GM12878 (cell line): Measurements from ENCODE around the gene GUCY1A1. TPM values are rescaled to one million over a fixed set of nuclear protein-coding genes. Genes with fewer than 3 reads are reported as not detected.

Experiments
- ATAC-seq: fragments of 200-7000 bp; cut with Tn5 transposase; 3 replicates; pipeline ENCODE4 v1.9.1; 2020; ENCODE audit warnings: mild to moderate bottlenecking, moderate library complexity
- BruUV-seq: library from RNA; stranded (reverse); fragments of 400-500 nt; replicated peaks from 2 replicates; lab custom pipeline; 2021; lab: Mats Ljungman, UMichigan
- CTCF ChIA-PET: fragments of 300-600 bp; sonication (Branson Sonifier 250); formaldehyde crosslinking; extraction: SDS; loops from one replicate; lab custom pipeline; 2021; ENCODE audit warnings: inconsistent platforms; lab: Yijun Ruan, JAX
- POLR2A ChIA-PET: fragments of 350-600 bp; formaldehyde crosslinking; extraction: SDS; loops from one replicate; lab custom pipeline; 2021; ENCODE audit warnings: inconsistent platforms; lab: Charles Lee
- RAD21 ChIA-PET: fragments of 300-600 bp; sonication (Branson Sonifier 250); formaldehyde crosslinking; loops from one replicate; lab custom pipeline; 2023; ENCODE audit warnings: antibody characterized with exemption; ENCODE audit not compliant: unreplicated experiment; lab: Charles Lee
- SMC1A ChIA-PET: fragments of 300-600 bp; sonication (Branson Sonifier 250); formaldehyde crosslinking; loops from one replicate; lab custom pipeline; 2023; ENCODE audit not compliant: unreplicated experiment, uncharacterized antibody; lab: Charles Lee
- DNase-seq: peaks from one replicate; pipeline ENCODE4 v3.0.0-alpha.2; 2011; ENCODE audit warnings: low read depth, low spot score
- FAIRE-seq: peaks from 3 replicates; lab custom pipeline; 2011; peaks lifted over from hg19 to GRCh38; lab: Jason Lieb, UNC
- H2AFZ ChIP-seq: 2 replicates; pipeline ENCODE4 v1.6.0; 2011; ENCODE audit warnings: low read depth, low read length, control low read depth; ENCODE audit not compliant: control insufficient read depth
- H3K27ac ChIP-seq: 2 replicates; pipeline ENCODE4 v1.5.1; 2011; ENCODE audit warnings: control low read depth; ENCODE audit not compliant: control insufficient read depth, insufficient read depth
- H3K27me3 ChIP-seq, 2 experiments: replicated peaks in 1 of 2; 2 replicates each; pipeline versions ENCODE4 v1.6.0 to v1.6.1; 2011; ENCODE audit warnings: low read length in 1 of 2; ENCODE audit not compliant: control insufficient read depth in 2 of 2, insufficient read depth in 2 of 2
- H3K36me3 ChIP-seq, 2 experiments: 2 replicates each; pipeline ENCODE4 v1.5.1; 2011; ENCODE audit warnings: low read length in 1 of 2; ENCODE audit not compliant: control insufficient read depth in 2 of 2, insufficient read depth in 2 of 2
- H3K4me1 ChIP-seq: 2 replicates; pipeline ENCODE4 v1.6.1; 2011; ENCODE audit warnings: mild to moderate bottlenecking, low read length, moderate library complexity, mixed read lengths; ENCODE audit not compliant: control insufficient read depth, insufficient read depth
- H3K4me2 ChIP-seq: 2 replicates; pipeline ENCODE4 v1.6.0; 2011; ENCODE audit warnings: control low read depth; ENCODE audit not compliant: control insufficient read depth, insufficient read depth
- H3K4me3 ChIP-seq: fragments of 200-600 bp; sonication (generic); 2 replicates; pipeline ENCODE4 v1.5.1; 2016
- H3K79me2 ChIP-seq: 2 replicates; pipeline ENCODE4 v1.6.0; 2011; ENCODE audit warnings: low read length; ENCODE audit not compliant: control insufficient read depth, insufficient read depth
- H3K9ac ChIP-seq: 2 replicates; pipeline ENCODE4 v1.8.0; 2011; ENCODE audit warnings: low read length, control low read depth, mixed read lengths; ENCODE audit not compliant: control insufficient read depth, insufficient read depth
- H3K9me3 ChIP-seq: replicated peaks from 3 replicates; pipeline ENCODE4 v1.5.1; 2011; ENCODE audit warnings: mild to moderate bottlenecking, low read length; ENCODE audit not compliant: control insufficient read depth, insufficient read depth
- H4K20me1 ChIP-seq: 2 replicates; pipeline ENCODE4 v1.6.0; 2011; ENCODE audit not compliant: control insufficient read depth, insufficient read depth
- BHLHE40 ChIP-seq, 2 experiments: fragments of 450-650 bp in 1 of 2; IDR thresholded peaks; 2 replicates each; pipeline ENCODE4 v1.6.1; 2011 to 2017; ENCODE audit warnings: low read depth in 2 of 2, borderline replicate concordance in 1 of 2, improper control_type of control experiment in 1 of 2, low read length in 1 of 2, mild to moderate bottlenecking in 1 of 2
- IKZF1 ChIP-seq: fragments of 450-650 bp; conservative IDR thresholded peaks from 2 replicates; pipeline ENCODE4 v1.6.1; 2017; ENCODE audit warnings: antibody characterized with exemption, mild to moderate bottlenecking
- LARP7 ChIP-seq: fragments of 450-650 bp; IDR thresholded peaks from 2 replicates; pipeline ENCODE4 v1.6.1; 2017; ENCODE audit warnings: mild to moderate bottlenecking
- MEF2A ChIP-seq: IDR thresholded peaks from 2 replicates; pipeline ENCODE4 v1.6.1; 2011; ENCODE audit warnings: low read depth, mild to moderate bottlenecking, low read length, moderate library complexity; ENCODE audit not compliant: insufficient read depth
- ZBTB33 ChIP-seq: fragments of 450-650 bp; IDR thresholded peaks from 2 replicates; pipeline ENCODE4 v1.6.1; 2017; ENCODE audit warnings: mild to moderate bottlenecking
- ZNF687 ChIP-seq: fragments of 450-650 bp; IDR thresholded peaks from 2 replicates; pipeline ENCODE4 v1.6.1; 2017; ENCODE audit warnings: mild to moderate bottlenecking, moderate library complexity
- WGBS: methylation state at CpG from one replicate; pipeline ENCODE4 v1.1.6; 2016; ENCODE audit warnings: low lambda C conversion rate; ENCODE audit not compliant: insufficient replicate concordance, insufficient coverage; ENCODE audit errors: missing lambda C conversion rate; 5-methylcytosine and 5-hydroxymethylcytosine counted together
- in situ Hi-C: fragments of 300-500 bp; cut with MboI; formaldehyde crosslinking; loops from 9 replicates; pipeline ENCODE4 v1.14.3; 2018; ENCODE audit warnings: mixed read lengths
- intact Hi-C: fragments of 100-400 bp; cut with micrococcal nuclease; formaldehyde crosslinking; loops from one replicate; pipeline ENCODE4 v1.14.2; 2022; ENCODE audit not compliant: unreplicated experiment
- polyA plus RNA-seq, 11 experiments: library from polyadenylated mRNA; depleted of rRNA in 4 of 11; unstranded in 6 of 11; stranded (reverse) in 5 of 11; fragments of >200 nt; fragmentation: Nextera tagmentation in 4 of 11; fragmentation: Illumina TruSeq in 1 of 11; extraction: Ambion mirVana in 4 of 11; extraction: Trizol in 1 of 11; gene quantifications; 1 replicate in 1 of 11; 2 replicates in 10 of 11; pipeline versions ENCODE4 v1.2.1 to v1.2.3, GENCODE V29; 2011 to 2016; ENCODE audit warnings: inconsistent platforms in 2 of 11, missing spikeins in 2 of 11, low read depth in 1 of 11
- total RNA-seq, 4 experiments: library from RNA; depleted of rRNA in 3 of 4; stranded (reverse); fragments of >200 nt in 3 of 4; fragmentation: Illumina TruSeq in 1 of 4; extraction: Trizol in 1 of 4; gene quantifications; 2 replicates each; pipeline versions ENCODE4 v1.2.1 to v1.2.3, GENCODE V29; 2013 to 2021

The GUCY1A1 gene
- total and polyA plus RNA-seq, 10 of the 15 experiments (the other 5 are each of a cell fraction or from before 2014, with no cell fraction given): 0.44 to 22.6 (median 0.55) TPM

- H3K9ac ChIP-seq: no peak overlapping the region
- no peak overlapping the region for H2AFZ ChIP-seq
- ATAC-seq: peak; percentile 64
- no peak overlapping the region for H3K4me3 ChIP-seq
- no peaks in the 10 kb centered on the region for H3K36me3 ChIP-seq
- no peak overlapping the region for H3K27ac ChIP-seq
- in situ Hi-C loops (no loop called here), intact Hi-C loops (loop anchor here (5.0 kb wide), 1 partner anchor 52 kb away; the partner anchor contains the start of gene GUCY1B1)
- SMC1A ChIA-PET: interaction anchor here (0.7 to 6.6 kb wide), 18 partner anchors 8 to 258 kb away, joined by 3 to 57 read pairs (median 8); partner anchors contain the start of genes GUCY1A1 and GUCY1B1
- RAD21 ChIA-PET: interaction anchor here (0.9 to 5.7 kb wide), 16 partner anchors 9 to 176 kb away, joined by 3 to 29 read pairs (median 6); partner anchors contain the start of gene GUCY1B1
- no peak overlapping the region for H3K4me2 ChIP-seq
- CTCF ChIA-PET: interaction anchor here (0.7 to 4.1 kb wide), 7 partner anchors 20 to 176 kb away, joined by 3 to 13 read pairs (median 4); no protein-coding TSS in a partner anchor
- no peaks in the 10 kb centered on the region for H3K27me3 ChIP-seq
- no peaks in the 10 kb centered on the region for H3K4me1 ChIP-seq
- BruUV-seq: no TSS peak
- H4K20me1 ChIP-seq: no peaks in the 10 kb centered on the region
- POLR2A ChIA-PET: interaction anchor here (1.3 to 3.4 kb wide), 8 partner anchors 9 to 80 kb away, joined by 3 to 18 read pairs (median 7); partner anchors contain the start of genes GUCY1A1 and GUCY1B1
- 60% methylated on average over 12 of the region's 12 CpGs for WGBS
- TF ChIP-seq IKZF1 (0 out of 2 replicates have a peak, but pooled peaks have one; percentile 14), LARP7 (peak; percentile 42; the same call in 1 of the 2 replicates), MEF2A (no peak), BHLHE40 (IDR thresholded peaks at IDR 0.05; ENCODE audit: borderline replicate concordance in 1 of 2, low read depth in 2 of 2, low read length in 1 of 2) (peak in 1 of 2 experiments; percentile 69; a peak in 2 of 4 replicates), ZBTB33 (peak; percentile 95), ZNF687 (peak; percentile 51; the same call in 1 of the 2 replicates)
- TF ChIP-seq, all 136 proteins: peak for 5
- FAIRE-seq (no peak), DNase-seq (no peak)
- no peaks in the 10 kb centered on the region for H3K79me2 ChIP-seq
- H3K9me3 ChIP-seq: no peaks in the 10 kb centered on the region
These were observed 38.3 kb downstream of the GUCY1A1 start for GRCh38 chr4:155704841-155705404.
